ENCODE results near the gene SSBP3. TPM values are rescaled to one million over a fixed set of nuclear protein-coding genes. Genes with fewer than 3 reads are reported as not detected.
A peak's percentile ranks its signal among the peaks of the same experiment; 100 is the strongest.
"Not testable (repeated sequence)": the region's sequence is repeated elsewhere in the genome, so short reads cannot be mapped to it uniquely, and the experiment has no call there.

SSBP3 gene
- 47.3 TPM for total RNA-seq

- peak; percentile 92 for DNase-seq (ENCODE audit: low spot score)
These were observed at the start of gene SSBP3 for GRCh38 chr1:54406339-54407153. Gene SSBP3, minus strand, starts transcription at chr1:54406394.

GRCh38 chr1:54453509-54453908 is 47.3 kb upstream of the SSBP3 start:
- DNase-seq (ENCODE audit: low spot score): no peak

DNA sequence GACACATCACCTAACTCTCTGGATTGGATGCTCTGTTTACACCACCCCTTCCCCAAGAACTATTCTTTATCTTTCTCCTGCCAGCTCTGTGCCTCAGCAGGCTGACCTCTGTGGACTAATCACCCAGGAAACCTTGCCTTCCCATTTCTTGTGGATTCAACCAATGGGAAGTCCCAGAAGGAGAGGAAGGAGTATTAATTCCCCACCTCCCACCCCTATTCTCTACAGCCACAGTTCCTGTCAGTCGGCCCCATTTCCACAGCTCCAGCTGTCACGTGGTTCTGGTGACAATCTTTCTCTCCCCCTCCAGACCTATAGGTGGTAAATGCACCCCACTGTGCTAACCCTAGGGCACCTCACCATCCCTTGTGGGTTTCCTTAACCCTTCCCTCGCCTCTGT is 46.8 kb upstream of the SSBP3 start:
- no peak for DNase-seq (ENCODE audit: low spot score)

DNA sequence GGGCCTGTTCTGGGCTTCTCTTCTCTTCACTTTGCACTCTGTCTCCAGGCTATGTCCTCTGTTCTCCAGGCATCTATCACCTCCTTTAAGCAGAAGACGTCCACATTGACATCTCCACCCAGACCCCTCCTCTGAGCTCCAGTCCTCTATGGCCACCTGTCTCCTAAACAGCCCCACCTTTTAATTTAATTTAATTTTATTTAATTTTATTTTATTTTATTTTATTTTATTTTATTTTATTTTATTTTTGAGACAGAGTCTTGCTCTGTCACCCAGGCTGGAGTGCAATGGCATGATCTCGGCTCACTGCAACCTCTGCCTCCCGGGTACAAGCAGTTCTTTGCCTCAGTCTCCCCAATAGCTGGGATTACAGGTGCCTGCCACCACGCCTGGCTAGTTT is 43.2 kb upstream of the SSBP3 start:
- not testable (repeated sequence) for DNase-seq (ENCODE audit: low spot score)

- DNase-seq (ENCODE audit: low spot score): not testable (repeated sequence)
These were observed 42.6 kb upstream of the SSBP3 start for GRCh38 chr1:54448801-54449200.

- not testable (repeated sequence) for DNase-seq (ENCODE audit: low spot score)
These were observed 40.9 kb upstream of the SSBP3 start for GRCh38 chr1:54447081-54447480.

GRCh38 chr1:54442185-54442584 is 36.0 kb upstream of the SSBP3 start:
- no peak for DNase-seq (ENCODE audit: low spot score)

DNA sequence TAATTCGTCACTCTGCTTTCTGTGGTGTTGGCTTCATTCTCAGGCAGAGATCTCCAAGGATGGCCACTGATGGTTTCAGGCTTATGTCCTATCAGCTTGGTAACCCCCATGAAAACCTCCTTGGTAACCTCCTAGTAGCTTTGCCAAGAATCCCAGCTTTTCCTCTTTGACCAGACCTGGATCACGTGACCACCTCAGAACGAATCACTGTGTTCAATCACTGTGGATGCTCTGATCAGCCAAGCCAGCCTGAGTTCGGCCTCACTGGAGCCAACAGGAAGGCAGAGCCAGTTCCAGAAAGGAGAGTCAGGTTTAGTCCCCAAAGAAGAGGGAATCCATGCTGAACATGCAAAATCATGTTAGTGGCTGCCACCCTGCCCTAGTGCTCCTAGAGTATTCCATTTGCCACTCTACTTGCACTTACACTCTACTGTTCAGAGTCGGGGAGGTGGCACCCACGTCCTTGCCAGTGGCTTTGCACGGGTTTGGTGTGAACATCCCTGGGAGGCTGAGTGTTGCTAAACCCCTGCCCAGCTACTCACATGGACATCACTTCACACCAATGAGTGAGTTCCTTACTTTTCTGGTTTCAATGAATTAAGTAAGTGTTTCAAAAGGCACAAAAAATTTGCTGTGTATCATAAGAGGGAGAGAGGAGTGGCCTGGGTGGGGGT is 33.5 kb upstream of the SSBP3 start:
- DNase-seq (ENCODE audit: low spot score): no peak

GRCh38 chr1:54437783-54438182 is 31.6 kb upstream of the SSBP3 start:
- no peak for DNase-seq (ENCODE audit: low spot score)

- no peak for DNase-seq (ENCODE audit: low spot score)
These were observed 30.6 kb upstream of the SSBP3 start for GRCh38 chr1:54436826-54437225.

DNA sequence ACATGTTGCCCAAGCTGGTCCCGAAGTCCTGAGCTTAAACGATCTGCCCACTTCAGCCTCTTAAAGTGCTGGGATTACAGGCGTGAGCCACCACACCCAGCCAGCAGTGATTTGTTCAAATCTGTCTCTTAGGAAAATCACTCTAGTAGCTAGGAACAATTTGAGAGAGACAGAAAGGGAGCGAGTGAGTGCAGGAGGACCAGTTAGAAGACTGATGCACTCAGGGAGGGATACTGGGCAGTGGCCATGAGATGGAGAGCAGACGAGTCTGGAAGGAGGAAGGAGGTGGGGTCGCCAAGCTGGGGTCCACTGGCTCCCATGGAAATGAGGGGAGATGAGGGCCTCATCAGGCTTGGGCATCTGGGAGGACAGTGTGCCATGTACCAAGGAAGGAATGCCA is 23.6 kb upstream of the SSBP3 start:
- DNase-seq (ENCODE audit: low spot score): no peak

- DNase-seq (ENCODE audit: low spot score): no peak
These were observed 22.8 kb upstream of the SSBP3 start for GRCh38 chr1:54428837-54429518.

DNA sequence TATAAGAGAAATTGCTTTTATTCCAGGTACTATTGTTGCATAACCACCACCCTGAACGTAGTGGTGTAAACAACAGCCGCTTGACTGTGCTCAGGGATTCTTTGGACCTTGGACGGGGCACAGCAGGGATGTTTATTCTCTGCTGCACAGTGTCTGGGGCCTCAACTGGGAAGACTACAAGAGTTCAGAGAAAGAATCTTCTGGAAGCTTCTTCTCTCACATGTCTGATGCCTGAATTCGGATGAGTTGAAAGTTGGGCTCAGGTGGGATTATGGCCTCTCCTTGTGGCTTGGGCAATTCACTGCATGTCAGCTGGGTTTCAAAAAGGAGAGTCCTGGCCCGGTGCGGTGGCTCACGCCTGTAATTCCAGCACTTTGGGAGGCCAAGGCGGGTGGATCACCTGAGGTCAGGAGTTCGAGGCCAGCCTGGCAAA is 19.0 kb upstream of the SSBP3 start:
- DNase-seq (ENCODE audit: low spot score): no peak

DNA sequence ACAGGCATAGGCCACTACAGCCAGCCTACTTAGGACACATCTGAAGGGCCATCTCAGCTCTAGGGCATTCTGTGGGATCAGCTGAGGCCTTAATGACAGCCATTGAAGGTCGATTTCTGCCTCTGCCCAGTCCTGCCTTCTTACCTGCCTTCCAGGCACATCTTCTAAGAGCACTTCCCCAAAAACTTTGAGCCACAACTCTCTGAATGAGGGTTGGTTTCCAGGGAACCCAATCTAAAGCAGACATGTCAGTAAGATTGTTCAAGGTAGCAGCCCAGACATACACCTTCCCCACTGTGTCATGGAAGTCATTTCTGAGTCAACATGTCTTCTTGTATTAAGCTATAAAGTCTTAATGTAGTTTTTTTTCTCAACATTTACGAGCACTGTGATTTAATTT is 18.2 kb upstream of the SSBP3 start:
- no peak for DNase-seq (ENCODE audit: low spot score)

- DNase-seq (ENCODE audit: low spot score): no peak
These were observed 14.9 kb upstream of the SSBP3 start for GRCh38 chr1:54421101-54421504.

DNA sequence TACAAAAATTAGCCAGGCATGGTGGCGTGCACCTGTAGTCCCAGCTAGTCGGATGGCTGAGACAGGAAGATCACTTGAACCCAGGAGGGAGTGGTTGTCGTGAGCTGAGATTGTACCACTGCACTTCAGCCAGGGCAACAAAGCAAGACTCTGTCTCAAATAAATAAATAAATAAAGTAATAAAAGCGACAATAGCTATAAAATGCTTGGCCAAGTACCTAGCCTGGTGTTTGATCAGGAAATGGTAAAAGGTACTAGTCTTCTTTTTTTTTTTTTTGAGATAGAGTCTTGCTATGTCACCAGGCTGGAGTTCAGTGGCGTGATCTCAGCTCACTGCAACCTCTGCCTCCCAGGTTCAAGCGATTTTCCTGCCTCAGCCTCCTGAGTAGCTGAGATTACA is 12.4 kb upstream of the SSBP3 start:
- DNase-seq (ENCODE audit: low spot score): not testable (repeated sequence)

- DNase-seq (ENCODE audit: low spot score): no peak
These were observed 10.9 kb upstream of the SSBP3 start for GRCh38 chr1:54417123-54417522.

DNA sequence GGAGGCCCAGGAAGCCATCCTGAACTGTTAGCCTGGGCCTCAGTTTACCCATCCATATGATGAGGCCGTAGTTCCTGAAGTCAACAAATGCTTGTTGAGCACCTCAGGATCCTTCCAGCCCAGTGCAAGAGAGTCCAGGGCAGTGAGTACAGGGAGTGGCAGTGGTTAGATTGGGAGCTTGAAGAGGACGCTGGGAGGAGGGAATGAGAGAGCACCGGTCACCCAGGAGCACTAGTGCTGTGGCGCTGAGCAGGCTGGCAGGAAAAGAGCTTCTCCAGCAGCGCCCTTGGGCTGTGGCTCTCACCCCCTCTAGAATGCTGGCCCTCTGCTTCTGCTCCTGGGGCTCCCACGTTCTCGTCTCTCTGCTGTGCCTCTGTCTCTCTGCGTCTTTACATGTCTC is 10.2 kb upstream of the SSBP3 start:
- no peak for DNase-seq (ENCODE audit: low spot score)

GRCh38 chr1:54415991-54416390 is 9.8 kb upstream of the SSBP3 start:
- no peak for DNase-seq (ENCODE audit: low spot score)

- no peak for DNase-seq (ENCODE audit: low spot score)
These were observed 9.3 kb upstream of the SSBP3 start for GRCh38 chr1:54415533-54415932.

- no peak for DNase-seq (ENCODE audit: low spot score)
These were observed 7.5 kb upstream of the SSBP3 start for GRCh38 chr1:54413732-54414131.

GRCh38 chr1:54413295-54413694 is 7.1 kb upstream of the SSBP3 start:
- no peak for DNase-seq (ENCODE audit: low spot score)

GRCh38 chr1:54410359-54410758 is 4.2 kb upstream of the SSBP3 start:
- DNase-seq (ENCODE audit: low spot score): no peak
